UCSD-AML1 (cell line): ENCODE data around the gene EIF5A2.
"Not testable (repeated sequence)": the region's sequence is repeated elsewhere in the genome, so short reads cannot be mapped to it uniquely, and the experiment has no call there.

Experiments
- DNase-seq: peaks from one replicate; lab custom pipeline; 2025; ENCODE audit not compliant: unreplicated experiment; lab: John Stamatoyannopoulos, UW

The EIF5A2 gene

GRCh38 chr3:170897199-170897598 lies 11.2 kb downstream of the EIF5A2 start:
- not testable (repeated sequence) for DNase-seq

- no peak for DNase-seq
Measured at GRCh38 chr3:170896781-170897180, 11.7 kb downstream of the EIF5A2 start.

- not testable (repeated sequence) for DNase-seq
Measured at GRCh38 chr3:170896333-170896732, 12.1 kb downstream of the EIF5A2 start.

- DNase-seq, result no peak
Measured at GRCh38 chr3:170893895-170894294, 14.5 kb downstream of the EIF5A2 start.

- no peak for DNase-seq
Measured at GRCh38 chr3:170889630-170890029, 18.8 kb downstream of the EIF5A2 start.

GRCh38 chr3:170889132-170889531 lies 19.3 kb downstream of the EIF5A2 start:
- no peak for DNase-seq

GRCh38 chr3:170884109-170884930 lies 24.1 kb downstream of the EIF5A2 start:
- not testable (repeated sequence) for DNase-seq

GRCh38 chr3:170878688-170879087 lies 29.7 kb downstream of the EIF5A2 start:
- DNase-seq, result not testable (repeated sequence)

GRCh38 chr3:170877311-170877710 lies 31.1 kb downstream of the EIF5A2 start:
- DNase-seq, result not testable (repeated sequence)

- DNase-seq, result no peak
Measured at GRCh38 chr3:170876537-170876936, 31.9 kb downstream of the EIF5A2 start.

- no peak for DNase-seq
Measured at GRCh38 chr3:170869645-170870593, 38.5 kb downstream of the EIF5A2 start, which contains the start of gene RPL22L1. Gene RPL22L1, minus strand, starts transcription at chr3:170870195. Its CDS starts 28 bp downstream, at chr3:170870167.

- DNase-seq, result no peak
Measured at GRCh38 chr3:170869239-170869590, 39.2 kb downstream of the EIF5A2 start.

- no peak for DNase-seq
Measured at GRCh38 chr3:170868577-170869238, 39.7 kb downstream of the EIF5A2 start.

- DNase-seq, result no peak
Measured at GRCh38 chr3:170867143-170867937, 41.1 kb downstream of the EIF5A2 start.

GRCh38 chr3:170866499-170866898 lies 41.9 kb downstream of the EIF5A2 start:
- no peak for DNase-seq

GRCh38 chr3:170865209-170866094 lies 43.0 kb downstream of the EIF5A2 start:
- no peak for DNase-seq

GRCh38 chr3:170864525-170865208 lies 43.8 kb downstream of the EIF5A2 start:
- no peak for DNase-seq

- no peak for DNase-seq
Measured at GRCh38 chr3:170863816-170864215, 44.6 kb downstream of the EIF5A2 start.
